ENCODE results near the gene CCDC201. TPM values are rescaled to one million over a fixed set of nuclear protein-coding genes. Genes with fewer than 3 reads are reported as not detected.
"Not testable (repeated sequence)": the region's sequence is repeated elsewhere in the genome, so short reads cannot be mapped to it uniquely, and the experiment has no call there.

CCDC201 gene
- total RNA-seq, 1 donor from 2014 or later = not detected

- DNase-seq (ENCODE audit: low spot score) = not testable (repeated sequence)
Observed at GRCh38 chr7:45817913-45818312, 55.0 kb downstream of the CCDC201 start.

- not testable (repeated sequence) for DNase-seq (ENCODE audit: low spot score)
Observed at GRCh38 chr7:45817016-45817415, 55.9 kb downstream of the CCDC201 start.

GRCh38 chr7:45814216-45815118, 58.4 kb downstream of the CCDC201 start:
- not testable (repeated sequence) for DNase-seq (ENCODE audit: low spot score)

- DNase-seq (ENCODE audit: low spot score) = not testable (repeated sequence)
Observed at GRCh38 chr7:45813771-45814170, 59.1 kb downstream of the CCDC201 start.

GRCh38 chr7:45812946-45813345, 59.9 kb downstream of the CCDC201 start:
- no peak for DNase-seq (ENCODE audit: low spot score)

- DNase-seq (ENCODE audit: low spot score) = not testable (repeated sequence)
Observed at GRCh38 chr7:45811652-45812234, 61.1 kb downstream of the CCDC201 start.

GRCh38 chr7:45810451-45811005, 62.4 kb downstream of the CCDC201 start:
- DNase-seq (ENCODE audit: low spot score) = not testable (repeated sequence)

Other genes starting within 250 kb of the CCDC201 start
- gene IGFBP1, start 15.4 kb upstream of the CCDC201 start, total RNA-seq = 0.20 TPM
- 67.4 TPM for gene IGFBP3, start 48.2 kb upstream of the CCDC201 start, total RNA-seq

Measured in mucosa of gallbladder (tissue), 1 donor.